T-helper 22 cell (primary cell): ENCODE data around the gene SEPTIN8.

Experiments used
- DNase-seq: peaks from one replicate; pipeline ENCODE4 v3.0.0-alpha.2; 2020; ENCODE audit warnings: low read depth

Gene SEPTIN8

DNA sequence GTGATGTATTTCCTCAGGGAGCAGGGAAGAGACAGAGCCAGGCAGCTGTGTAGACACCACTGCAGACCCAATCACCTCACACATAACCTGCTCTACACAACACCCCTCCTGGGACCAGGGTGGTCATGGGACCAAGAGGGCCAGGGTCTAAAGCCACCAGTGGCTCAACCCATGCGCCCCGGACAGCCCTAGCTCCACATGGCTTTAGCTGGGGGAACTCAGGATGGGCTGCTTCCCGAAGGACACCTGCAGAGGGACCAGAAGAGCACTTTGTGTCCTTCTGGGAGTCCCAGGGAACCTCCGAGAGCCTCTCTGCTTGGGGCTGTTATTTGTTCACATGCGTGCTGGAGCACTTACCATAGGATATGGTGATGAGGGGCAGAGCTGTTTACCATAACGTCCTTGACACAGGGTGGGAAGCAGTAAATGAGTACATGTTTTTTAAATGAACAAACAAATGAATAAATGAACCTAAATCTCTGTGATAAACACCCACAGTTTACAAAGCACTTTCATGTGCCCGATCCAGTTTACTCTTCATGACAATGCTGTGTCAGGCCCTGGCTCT is 12.3 kb downstream of the SEPTIN8 start:
- no peak for DNase-seq

DNA sequence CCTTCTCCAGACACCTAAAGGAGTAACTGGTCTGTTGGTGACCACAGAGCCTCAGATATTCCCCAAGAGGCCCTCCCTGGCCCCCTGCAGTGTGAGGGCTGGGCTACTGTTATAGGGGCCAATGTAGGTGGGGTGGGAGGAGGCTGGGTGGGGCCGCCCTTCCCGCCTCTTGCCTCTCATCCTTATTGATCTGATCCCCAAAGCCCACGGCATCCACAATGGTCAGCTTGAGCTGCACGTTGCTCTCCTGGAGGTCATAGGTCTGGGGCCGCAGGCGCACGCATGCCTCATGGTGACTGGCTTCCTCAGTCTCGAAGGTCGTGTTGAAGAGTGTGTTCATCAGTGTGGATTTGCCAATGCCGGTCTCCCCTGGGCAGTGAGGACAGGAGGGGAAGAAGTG is 13.0 kb downstream of the SEPTIN8 start:
- DNase-seq = no peak

DNA sequence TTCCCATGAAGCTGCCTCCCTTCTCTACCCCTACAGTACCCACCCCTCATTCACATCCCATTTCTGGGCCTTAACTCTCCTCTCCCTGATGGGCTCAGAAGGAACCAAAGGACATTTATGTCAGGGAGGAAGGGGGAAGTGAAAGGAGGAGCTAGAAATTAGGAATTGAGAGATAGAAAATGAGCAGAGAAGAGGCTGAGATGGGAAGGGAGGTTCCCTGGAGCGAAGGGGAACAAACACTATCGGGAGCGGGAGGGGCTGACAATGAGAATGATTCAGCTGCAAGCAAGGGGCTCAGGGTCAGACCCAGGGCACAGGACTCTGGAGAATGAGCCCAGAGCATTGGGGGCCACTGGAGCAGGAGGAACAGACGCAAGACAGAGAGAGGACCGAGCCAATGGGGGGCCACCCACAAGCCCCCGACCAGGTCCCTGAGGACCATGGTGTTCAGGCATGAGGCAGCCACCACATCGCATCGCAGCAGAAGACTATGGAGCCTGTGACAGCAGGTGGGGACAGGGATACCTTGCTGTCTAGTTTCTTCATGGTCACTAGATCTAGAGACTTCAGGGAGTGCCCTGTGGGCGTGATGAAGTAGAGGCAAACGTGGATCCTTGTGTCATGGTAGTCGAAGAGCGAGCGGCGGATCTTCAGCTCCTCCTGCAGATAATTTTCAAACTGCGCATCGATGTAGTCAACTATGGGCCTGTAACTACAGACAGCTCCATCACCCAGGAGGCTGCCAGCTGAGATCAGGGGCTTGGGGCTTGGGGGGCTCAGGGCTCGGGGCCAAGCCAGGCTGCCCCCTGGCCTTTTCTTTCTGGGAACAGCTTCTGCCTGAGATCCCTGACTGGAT is 13.6 kb downstream of the SEPTIN8 start:
- no peak for DNase-seq

DNA sequence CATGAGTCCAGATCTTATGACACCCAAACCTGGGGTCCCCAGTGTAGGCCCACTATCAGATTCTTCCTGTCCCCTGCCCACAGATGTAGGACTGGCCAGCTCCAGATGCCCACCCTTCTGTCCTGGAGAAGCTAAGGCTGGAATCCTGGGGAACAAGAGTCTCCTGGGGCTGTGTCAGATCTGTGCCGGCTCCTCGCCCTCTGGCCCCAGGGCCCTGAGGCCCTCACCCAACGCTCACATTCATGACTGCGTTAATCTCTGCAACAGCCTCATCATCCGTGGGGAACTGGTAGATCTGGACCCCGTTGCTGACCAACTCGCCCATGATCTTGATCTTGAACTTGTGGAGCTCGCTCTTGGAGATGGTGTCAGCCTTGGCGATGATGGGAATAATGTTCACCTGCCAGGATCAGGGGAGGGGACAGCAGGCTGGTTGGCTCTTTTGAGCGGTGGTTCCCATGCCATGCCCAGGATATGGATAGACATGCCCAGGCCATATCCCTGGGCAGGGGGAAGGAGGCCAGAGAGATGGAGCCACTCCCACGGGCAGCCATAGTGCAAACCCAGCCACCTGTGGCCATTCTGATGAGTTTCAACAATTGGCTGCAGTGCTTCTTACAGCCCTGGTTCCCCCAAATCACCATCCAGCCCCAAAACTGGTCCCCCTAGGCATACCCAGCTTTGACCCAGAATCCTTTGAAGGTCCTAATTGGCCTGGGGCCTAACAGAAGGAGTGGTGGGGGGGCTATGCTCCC is 14.6 kb downstream of the SEPTIN8 start:
- DNase-seq = no peak

- no peak for DNase-seq
These were observed 15.5 kb downstream of the SEPTIN8 start for GRCh38 chr5:132761321-132762240.

DNA sequence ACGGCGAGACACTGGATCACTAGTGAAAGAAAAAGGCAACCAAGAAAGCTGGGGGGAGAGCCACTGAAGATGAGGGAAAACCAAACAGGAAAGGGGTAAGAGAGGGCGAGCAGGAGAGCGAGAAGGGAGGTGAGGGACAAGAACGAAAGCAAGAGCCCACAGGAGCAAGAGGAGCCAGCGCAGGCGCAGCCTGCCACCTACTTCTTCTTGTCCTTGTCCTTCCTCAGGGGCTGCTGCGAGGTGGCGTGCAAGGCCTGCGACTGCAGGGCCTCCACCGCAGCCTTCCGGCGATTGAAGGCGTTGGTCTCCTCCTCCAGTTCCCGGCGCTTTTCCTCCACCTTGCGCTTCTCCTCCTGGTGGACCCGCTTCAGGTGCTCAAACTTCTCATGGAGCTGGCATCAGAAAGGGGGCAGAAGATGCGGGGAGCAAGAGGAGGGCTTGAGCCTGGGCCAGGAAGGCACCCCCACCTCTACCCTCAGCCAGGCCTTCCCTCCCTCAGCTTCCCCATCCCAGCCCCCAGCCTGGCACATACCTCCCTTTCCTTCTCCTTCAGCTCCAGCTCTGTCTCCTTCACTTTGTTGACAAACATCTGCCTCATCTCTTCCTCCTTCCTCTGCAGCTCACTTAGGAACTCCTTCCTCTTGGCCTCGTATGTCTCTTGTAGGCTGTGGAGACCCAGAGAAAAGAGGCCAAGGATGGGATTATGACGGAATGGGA is 16.3 kb downstream of the SEPTIN8 start:
- no peak for DNase-seq

- DNase-seq = no peak
These were observed 17.0 kb downstream of the SEPTIN8 start for GRCh38 chr5:132760049-132760420.

DNA sequence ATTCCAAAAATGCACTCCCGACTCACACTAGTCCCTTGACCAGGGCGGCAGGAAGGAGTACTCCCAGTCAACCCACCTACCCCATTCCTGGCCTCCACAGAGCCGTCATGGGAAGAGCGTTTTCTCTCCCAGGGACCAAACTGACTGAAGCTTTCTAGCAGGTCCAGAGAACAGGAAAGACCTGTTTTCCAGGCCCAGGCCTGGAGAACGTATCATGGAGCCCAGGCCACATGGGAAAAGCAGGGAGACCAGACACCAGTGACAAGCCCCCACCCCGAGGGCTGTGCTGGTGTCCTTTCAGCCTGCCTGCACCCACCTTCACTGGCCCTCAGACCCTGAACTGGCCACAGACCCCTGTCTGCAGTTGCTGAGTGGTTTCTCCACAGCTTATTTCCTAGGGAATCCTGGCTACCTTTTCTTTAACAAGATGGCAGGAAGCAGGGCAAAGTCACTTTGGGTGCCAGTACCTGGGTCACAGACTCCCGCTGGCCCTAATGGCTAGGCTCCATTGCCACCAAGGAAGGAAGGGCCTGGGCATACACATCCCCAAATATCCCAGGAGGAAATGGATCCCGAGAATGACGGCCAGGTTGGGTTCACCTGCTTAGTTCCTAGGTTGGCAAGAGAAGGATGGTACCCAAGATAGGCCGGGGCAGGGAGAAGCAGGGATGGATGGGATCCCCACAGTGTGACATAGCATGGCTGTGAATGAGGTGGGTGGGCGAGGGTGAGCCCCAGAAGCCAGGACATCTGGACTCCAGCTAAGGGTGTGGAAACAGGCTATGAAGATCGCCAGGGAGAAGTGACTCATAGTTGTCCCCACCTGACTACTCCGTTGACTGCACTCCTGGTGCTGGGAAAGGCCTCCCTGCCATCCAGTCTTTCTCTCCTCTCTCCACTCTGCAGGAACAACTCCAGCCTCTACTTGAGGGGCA is 17.7 kb downstream of the SEPTIN8 start:
- no peak for DNase-seq

DNA sequence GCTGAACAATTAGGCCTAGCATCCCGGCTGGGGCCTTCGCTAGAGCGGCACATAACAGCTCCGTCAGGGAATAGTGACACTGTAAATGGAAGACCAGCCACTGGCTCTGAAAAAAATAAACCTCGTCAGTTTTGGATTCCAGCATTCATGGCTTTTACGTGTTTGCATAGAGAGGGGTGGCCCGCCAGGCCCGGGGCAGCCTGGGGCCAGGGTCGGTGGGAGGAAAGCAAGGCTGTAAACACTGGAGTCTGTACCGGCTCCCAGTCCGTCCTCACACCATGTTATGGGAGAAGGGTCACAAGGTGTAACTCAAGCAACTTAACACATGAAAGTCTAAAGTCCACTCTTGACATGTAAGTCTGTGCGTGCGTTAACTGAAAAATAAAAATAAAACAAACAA is 18.6 kb downstream of the SEPTIN8 start:
- no peak for DNase-seq

GRCh38 chr5:132756542-132756941 is 20.5 kb downstream of the SEPTIN8 start:
- DNase-seq = no peak

- DNase-seq = no peak
These were observed 22.1 kb downstream of the SEPTIN8 start for GRCh38 chr5:132754947-132755346.

DNA sequence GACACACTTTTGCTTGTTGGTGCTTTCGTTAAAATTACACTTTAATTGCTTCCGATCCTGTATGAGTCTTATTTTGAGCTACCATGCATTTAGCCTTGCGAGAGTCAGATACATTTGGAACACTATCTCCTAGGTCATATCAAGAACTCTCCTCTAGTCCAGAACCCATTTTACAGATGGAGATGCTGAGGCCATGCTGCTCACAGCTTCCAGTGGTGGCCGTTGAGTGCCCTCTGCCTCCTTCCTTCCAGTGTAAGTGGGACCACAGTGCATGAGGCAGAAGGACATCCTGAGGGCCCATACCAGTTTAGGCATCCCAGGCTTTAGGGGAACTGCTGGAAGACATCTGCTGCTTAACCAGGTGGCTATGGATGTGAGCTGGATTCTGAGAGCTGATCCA is 22.9 kb downstream of the SEPTIN8 start:
- no peak for DNase-seq

DNA sequence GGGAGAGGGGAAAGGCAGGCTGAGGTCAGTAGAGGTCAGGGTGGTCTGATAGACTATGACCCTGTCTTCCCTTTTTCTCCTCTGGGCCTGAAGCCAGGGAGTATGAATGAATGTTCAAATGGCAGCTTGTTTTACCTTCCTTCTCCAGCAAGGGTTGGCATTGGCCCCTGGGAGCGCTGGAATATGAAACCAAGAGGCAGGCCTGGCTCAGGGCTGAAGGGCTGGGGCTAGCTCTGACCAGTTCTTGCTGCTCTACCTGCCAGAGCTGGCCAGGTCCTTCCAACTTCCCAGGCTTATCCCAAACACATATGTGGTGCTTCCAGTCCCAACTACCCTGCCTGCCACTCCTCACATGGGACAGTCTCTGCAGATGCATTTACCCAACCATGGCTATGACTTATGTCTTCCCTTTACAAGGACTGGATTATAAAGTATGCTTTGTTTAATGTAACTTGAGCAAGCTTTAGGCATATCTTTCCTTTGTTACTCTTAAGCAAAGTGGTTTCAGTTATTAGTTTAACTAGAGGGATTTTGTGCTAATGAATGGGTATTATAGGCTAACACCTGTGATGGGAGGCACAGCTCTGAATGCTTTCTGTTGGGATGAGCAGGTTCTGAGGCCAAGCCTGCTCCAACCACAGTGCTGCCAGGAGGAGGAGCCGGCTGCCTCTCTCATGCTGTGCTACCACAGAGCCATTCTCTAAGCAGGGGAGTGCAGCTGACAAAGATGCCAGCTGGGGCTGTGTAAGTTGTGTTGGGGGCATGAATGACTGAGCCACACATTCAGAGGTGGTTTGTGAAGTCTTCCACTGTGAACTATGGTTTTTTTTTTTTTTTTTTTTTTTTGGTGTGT is 23.7 kb downstream of the SEPTIN8 start:
- DNase-seq = no peak

DNA sequence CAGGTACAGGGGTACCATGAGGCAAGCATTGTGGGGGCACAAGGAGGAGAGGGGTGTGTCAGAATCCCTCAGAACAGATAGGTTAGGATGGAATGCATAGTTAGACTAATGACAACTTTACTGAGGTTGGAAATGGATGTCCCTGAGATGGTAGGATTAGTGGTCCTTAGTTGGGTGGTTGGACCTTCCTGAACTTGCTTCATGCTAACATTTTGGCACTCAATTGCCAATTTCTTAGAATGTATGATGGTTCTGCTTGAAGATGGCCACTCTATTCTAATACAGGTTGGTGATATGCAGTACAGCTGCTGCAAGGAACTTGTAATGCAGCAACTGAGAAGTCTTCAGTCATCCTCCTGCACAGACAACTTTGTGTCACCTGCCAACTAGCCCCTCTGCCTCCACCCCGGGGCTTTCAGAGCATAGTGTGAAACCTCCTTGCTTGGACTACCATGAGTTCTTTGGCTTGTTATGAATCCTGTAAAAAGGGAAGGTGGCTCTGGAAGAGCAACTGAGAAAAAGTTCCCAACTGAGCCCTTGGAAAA is 24.4 kb downstream of the SEPTIN8 start:
- no peak for DNase-seq

GRCh38 chr5:132751971-132752580 is 25.0 kb downstream of the SEPTIN8 start:
- no peak for DNase-seq

GRCh38 chr5:132751444-132751843 is 25.6 kb downstream of the SEPTIN8 start:
- no peak for DNase-seq

DNA sequence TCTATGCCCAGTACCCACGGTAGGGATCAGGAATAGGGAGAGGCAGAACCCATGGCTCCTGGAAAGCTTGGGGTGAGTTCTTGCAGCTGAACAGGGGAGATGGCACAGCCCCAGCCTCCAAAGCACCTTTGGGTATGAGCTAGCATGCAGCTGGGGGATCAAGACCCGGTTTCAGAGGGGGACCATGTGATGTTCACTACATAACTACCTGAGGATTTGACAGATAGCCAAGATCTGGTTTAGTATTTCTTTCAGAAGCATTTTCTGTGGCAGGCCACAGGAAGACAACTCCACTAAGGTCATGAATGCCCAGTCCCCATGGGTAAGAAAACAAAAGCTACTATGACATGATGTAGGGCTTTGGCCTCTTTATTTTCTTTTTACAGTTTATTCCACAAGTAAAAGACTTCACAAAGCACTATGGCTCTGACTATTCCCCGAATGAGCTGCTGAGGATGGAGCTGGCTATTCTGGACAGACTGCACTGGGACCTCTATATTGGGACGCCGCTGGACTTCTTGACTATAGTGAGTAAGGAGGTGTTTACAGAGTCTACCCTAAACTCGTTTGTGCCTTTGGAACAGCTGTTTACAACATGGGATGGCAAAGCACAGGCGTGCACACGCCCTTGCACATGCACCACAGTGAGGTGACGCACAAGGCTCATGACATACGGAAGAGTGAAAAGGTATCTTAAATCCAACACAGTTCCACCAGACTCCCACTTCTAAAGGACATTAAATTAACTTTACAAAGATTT is 26.4 kb downstream of the SEPTIN8 start:
- DNase-seq = no peak

DNA sequence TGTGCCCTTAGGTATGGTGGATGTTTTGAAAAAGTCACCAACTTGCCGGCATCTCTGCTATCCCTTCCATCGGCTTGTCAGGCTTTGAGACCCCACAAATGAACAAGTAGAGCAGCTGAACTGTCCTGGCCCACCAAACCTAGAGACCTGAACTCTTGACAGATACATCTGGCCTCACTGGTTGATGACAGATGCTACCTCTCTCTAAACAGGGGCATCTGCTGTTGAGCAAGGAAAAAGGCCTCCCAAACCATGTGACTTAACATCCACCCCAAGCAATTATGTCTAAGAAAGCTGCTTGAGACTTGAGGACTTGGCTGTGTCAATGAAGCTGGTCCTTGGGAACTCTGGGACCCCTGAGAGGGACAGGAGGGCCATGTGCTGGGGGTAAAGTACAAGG is 27.5 kb downstream of the SEPTIN8 start:
- no peak for DNase-seq
